COLO668 (cell line): ENCODE results near the gene ASB1.
"Not testable (repeated sequence)": the region's sequence is repeated elsewhere in the genome, so short reads cannot be mapped to it uniquely, and the experiment has no call there.

Source experiments
- DNase-seq: peaks from one replicate; lab custom pipeline; 2025; ENCODE audit not compliant: unreplicated experiment; lab: John Stamatoyannopoulos, UW

Gene ASB1

GRCh38 chr2:238403632-238404405, 22.9 kb upstream of the ASB1 start:
- DNase-seq = no peak

GRCh38 chr2:238404406-238405216, 22.1 kb upstream of the ASB1 start:
- DNase-seq = no peak

GRCh38 chr2:238405217-238405555, 21.5 kb upstream of the ASB1 start:
- DNase-seq = not testable (repeated sequence)

GRCh38 chr2:238406221-238406997, 20.3 kb upstream of the ASB1 start:
- DNase-seq = no peak

GRCh38 chr2:238406998-238407285, 19.8 kb upstream of the ASB1 start:
- no peak for DNase-seq

- DNase-seq = peak; percentile 36
Observed at GRCh38 chr2:238407566-238407965, 19.2 kb upstream of the ASB1 start.

GRCh38 chr2:238408615-238409340, 17.9 kb upstream of the ASB1 start:
- no peak for DNase-seq

GRCh38 chr2:238409341-238410199, 17.2 kb upstream of the ASB1 start:
- DNase-seq = no peak

GRCh38 chr2:238412067-238412767, 14.5 kb upstream of the ASB1 start:
- DNase-seq = no peak

- no peak for DNase-seq
Observed at GRCh38 chr2:238413368-238413767, 13.4 kb upstream of the ASB1 start.

GRCh38 chr2:238415036-238415764, 11.5 kb upstream of the ASB1 start:
- DNase-seq = peak; percentile 21

- DNase-seq = no peak
Observed at GRCh38 chr2:238415893-238416292, 10.8 kb upstream of the ASB1 start.

GRCh38 chr2:238418196-238418998, 8.3 kb upstream of the ASB1 start:
- no peak for DNase-seq

GRCh38 chr2:238418999-238419546, 7.7 kb upstream of the ASB1 start:
- no peak for DNase-seq

- no peak for DNase-seq
Observed at GRCh38 chr2:238420442-238420841, 6.3 kb upstream of the ASB1 start.

- DNase-seq = no peak
Observed at GRCh38 chr2:238420878-238421694, 5.6 kb upstream of the ASB1 start.

GRCh38 chr2:238421695-238422035, 5.1 kb upstream of the ASB1 start:
- DNase-seq = no peak
